HEK293T (cell line): Measurements from ENCODE around the gene HTR3E.

Experiments
- ELF4 ChIP-seq: fragments of 450-650 bp; IDR thresholded peaks from 2 replicates; pipeline ENCODE4 v1.6.1; 2017; ENCODE audit warnings: antibody characterized with exemption
- SP1 ChIP-seq: fragments of 450-650 bp; IDR thresholded peaks from 2 replicates; pipeline ENCODE4 v1.6.1; 2017

- TF ChIP-seq SP1 (no peak), ELF4 (no peak)
Observed at GRCh38 chr3:184077881-184078280, 19.0 kb upstream of the HTR3E start.
